CD8-positive, alpha-beta memory T cell (primary cell): ENCODE results near the gene CCDC83. TPM values are rescaled to one million over a fixed set of nuclear protein-coding genes. Genes with fewer than 3 reads are reported as not detected.
"Not testable (repeated sequence)": the region's sequence is repeated elsewhere in the genome, so short reads cannot be mapped to it uniquely, and the experiment has no call there.

Source experiments
- CTCF ChIA-PET: fragments of 350-600 bp; sonication (Branson Sonifier 250); formaldehyde crosslinking; loops from one replicate; lab custom pipeline; 2021; ENCODE audit warnings: antibody characterized with exemption; lab: Charles Lee
- POLR2A ChIA-PET: fragments of 350-600 bp; sonication (Branson Sonifier 250); formaldehyde crosslinking; loops from one replicate; lab custom pipeline; 2021; ENCODE audit warnings: antibody characterized with exemption; lab: Charles Lee
- DNase-seq, 5 donors: peaks; one replicate each; pipeline versions ENCODE4 v3.0.0 to v3.0.0-alpha.2; 2020 to 2022; ENCODE audit warnings: mixed read lengths in 1 of 5
- H3K27ac ChIP-seq: one replicate; pipeline ENCODE4 v1.7.0; 2013; ENCODE audit warnings: low read depth, mild to moderate bottlenecking, low read length, moderate library complexity
- H3K27me3 ChIP-seq: 2 replicates; pipeline ENCODE4 v1.7.0; 2013; ENCODE audit warnings: low read length, mild to moderate bottlenecking; ENCODE audit not compliant: insufficient read depth, poor library complexity, severe bottlenecking
- H3K36me3 ChIP-seq: 2 replicates; pipeline ENCODE4 v1.7.0; 2013; ENCODE audit warnings: mild to moderate bottlenecking, low read length, moderate library complexity; ENCODE audit not compliant: insufficient read depth
- H3K4me1 ChIP-seq: 2 replicates; pipeline ENCODE4 v1.7.0; 2013; ENCODE audit warnings: mild to moderate bottlenecking, low read length, moderate library complexity; ENCODE audit not compliant: insufficient read depth
- H3K4me3 ChIP-seq: 2 replicates; pipeline ENCODE4 v1.7.0; 2013; ENCODE audit warnings: mild to moderate bottlenecking, low read length
- H3K9me3 ChIP-seq: 2 replicates; pipeline ENCODE4 v1.7.0; 2013; ENCODE audit warnings: mild to moderate bottlenecking, low read length
- H3K27ac Mint-ChIP-seq, 8 donors: one replicate each; pipeline ENCODE4 v1.8.0; 2020 to 2021; ENCODE audit warnings: mixed read lengths in 8 of 8, mild to moderate bottlenecking in 6 of 8, inconsistent platforms in 3 of 8, moderate library complexity in 3 of 8
- H3K27me3 Mint-ChIP-seq, 2 donors: one replicate each; pipeline ENCODE4 v1.8.0; 2020 to 2021; ENCODE audit warnings: mixed read lengths in 2 of 2, mild to moderate bottlenecking in 1 of 2, moderate library complexity in 1 of 2
- H3K36me3 Mint-ChIP-seq, 3 donors: one replicate each; pipeline ENCODE4 v1.8.0; 2020 to 2021; ENCODE audit warnings: mixed read lengths in 3 of 3, inconsistent platforms in 1 of 3, mild to moderate bottlenecking in 1 of 3
- H3K4me1 Mint-ChIP-seq, 3 donors: one replicate each; pipeline ENCODE4 v1.8.0; 2020 to 2021; ENCODE audit warnings: mixed read lengths in 3 of 3, inconsistent platforms in 1 of 3, mild to moderate bottlenecking in 1 of 3
- H3K4me3 Mint-ChIP-seq, 7 donors: one replicate each; pipeline ENCODE4 v1.8.0; 2020 to 2021; ENCODE audit warnings: mixed read lengths in 7 of 7, mild to moderate bottlenecking in 6 of 7, moderate library complexity in 4 of 7, inconsistent platforms in 2 of 7
- H3K9me3 Mint-ChIP-seq, 5 donors: one replicate each; pipeline ENCODE4 v1.8.0; 2020 to 2022; ENCODE audit warnings: mixed read lengths in 5 of 5, mild to moderate bottlenecking in 3 of 5, moderate library complexity in 2 of 5, inconsistent platforms in 1 of 5
- polyA plus RNA-seq: library from polyadenylated mRNA; unstranded; fragments of 300-500 nt; fragmentation: Illumina TruSeq; gene quantifications from one replicate; pipeline ENCODE4 v1.2.3, GENCODE V29; 2021
- total RNA-seq, 2 experiments: library from RNA; stranded (reverse); gene quantifications; one replicate each; pipeline ENCODE4 v1.2.3, GENCODE V29; 2021

Gene CCDC83
- total and polyA plus RNA-seq, 3 experiments from 2014 or later, result not detected

DNA sequence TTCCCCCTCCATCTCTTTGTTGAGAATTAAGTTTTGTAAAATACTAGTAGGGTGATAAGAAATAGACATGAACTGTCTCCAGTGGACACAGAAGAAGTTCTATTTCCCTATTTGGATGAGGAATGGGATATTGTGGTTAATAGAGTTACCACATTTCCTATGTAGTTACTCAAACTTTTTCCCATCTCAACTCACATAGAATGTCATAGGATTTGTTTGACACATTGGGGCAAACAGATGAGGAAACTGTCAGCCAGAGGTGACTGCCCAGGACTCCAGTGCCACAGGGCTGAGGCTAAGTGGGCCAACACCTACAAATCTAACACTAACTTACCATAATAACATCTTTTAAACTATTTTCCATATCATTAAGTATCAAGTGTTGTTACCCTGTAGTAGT lies 58.3 kb downstream of the CCDC83 start:
- H3K4me1 Mint-ChIP-seq, result no peaks in the 10 kb centered on the region
- peaks cover 0 to 7% of the 10 kb centered on the region in 2 donors for H3K27me3 Mint-ChIP-seq
- no peaks in the 10 kb centered on the region for H3K9me3 ChIP-seq
- H3K9me3 Mint-ChIP-seq, result peaks cover 0 to 4% (median 0%) of the 10 kb centered on the region in 5 donors
- no peak overlapping the region for H3K4me3 Mint-ChIP-seq
- H3K36me3 ChIP-seq, result no peaks in the 10 kb centered on the region
- H3K36me3 Mint-ChIP-seq, result peaks cover 0 to 4% (median 0%) of the 10 kb centered on the region in 3 donors
- H3K27ac Mint-ChIP-seq, result no peak overlapping the region
- POLR2A ChIA-PET, result no interaction called here
- CTCF ChIA-PET, result no interaction called here
- H3K27ac ChIP-seq, result no peak overlapping the region
- no peak for DNase-seq
- H3K4me3 ChIP-seq, result no peak overlapping the region
- H3K4me1 ChIP-seq, result no peaks in the 10 kb centered on the region
- no peaks in the 10 kb centered on the region for H3K27me3 ChIP-seq

DNA sequence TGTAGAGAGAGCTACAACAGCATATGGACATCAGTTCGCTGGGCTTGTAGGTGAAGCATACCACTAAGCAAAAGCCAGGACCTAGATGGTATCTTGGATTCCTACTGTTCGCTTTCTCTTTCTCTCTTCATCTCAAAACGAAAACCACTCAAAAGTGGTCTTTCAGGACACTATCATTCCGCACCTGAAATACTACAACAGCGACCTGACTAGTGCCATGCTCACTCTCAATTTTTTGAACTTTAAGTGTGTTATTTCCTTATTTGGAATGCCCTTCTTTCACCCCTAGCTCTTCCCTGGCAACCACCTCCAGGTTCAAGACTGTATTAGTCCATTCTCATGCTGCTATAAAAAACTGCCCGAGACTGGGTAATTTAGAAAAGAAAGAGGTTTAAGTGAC lies 59.2 kb downstream of the CCDC83 start:
- no peak overlapping the region for H3K27ac Mint-ChIP-seq
- Histone ChIP-seq H3K9me3 (no peaks in the 10 kb centered on the region), H3K4me1 (no peaks in the 10 kb centered on the region), H3K27ac (no peak overlapping the region), H3K36me3 (no peaks in the 10 kb centered on the region), H3K27me3 (no peaks in the 10 kb centered on the region), H3K4me3 (no peak overlapping the region)
- peaks cover 0 to 4% (median 0%) of the 10 kb centered on the region in 3 donors for H3K36me3 Mint-ChIP-seq
- H3K27me3 Mint-ChIP-seq, result peaks cover 0 to 7% of the 10 kb centered on the region in 2 donors
- H3K4me3 Mint-ChIP-seq, result no peak overlapping the region
- peaks cover 0 to 4% (median 0%) of the 10 kb centered on the region in 5 donors for H3K9me3 Mint-ChIP-seq
- no peak for DNase-seq
- POLR2A ChIA-PET, result no interaction called here
- CTCF ChIA-PET, result no interaction called here
- no peaks in the 10 kb centered on the region for H3K4me1 Mint-ChIP-seq

DNA sequence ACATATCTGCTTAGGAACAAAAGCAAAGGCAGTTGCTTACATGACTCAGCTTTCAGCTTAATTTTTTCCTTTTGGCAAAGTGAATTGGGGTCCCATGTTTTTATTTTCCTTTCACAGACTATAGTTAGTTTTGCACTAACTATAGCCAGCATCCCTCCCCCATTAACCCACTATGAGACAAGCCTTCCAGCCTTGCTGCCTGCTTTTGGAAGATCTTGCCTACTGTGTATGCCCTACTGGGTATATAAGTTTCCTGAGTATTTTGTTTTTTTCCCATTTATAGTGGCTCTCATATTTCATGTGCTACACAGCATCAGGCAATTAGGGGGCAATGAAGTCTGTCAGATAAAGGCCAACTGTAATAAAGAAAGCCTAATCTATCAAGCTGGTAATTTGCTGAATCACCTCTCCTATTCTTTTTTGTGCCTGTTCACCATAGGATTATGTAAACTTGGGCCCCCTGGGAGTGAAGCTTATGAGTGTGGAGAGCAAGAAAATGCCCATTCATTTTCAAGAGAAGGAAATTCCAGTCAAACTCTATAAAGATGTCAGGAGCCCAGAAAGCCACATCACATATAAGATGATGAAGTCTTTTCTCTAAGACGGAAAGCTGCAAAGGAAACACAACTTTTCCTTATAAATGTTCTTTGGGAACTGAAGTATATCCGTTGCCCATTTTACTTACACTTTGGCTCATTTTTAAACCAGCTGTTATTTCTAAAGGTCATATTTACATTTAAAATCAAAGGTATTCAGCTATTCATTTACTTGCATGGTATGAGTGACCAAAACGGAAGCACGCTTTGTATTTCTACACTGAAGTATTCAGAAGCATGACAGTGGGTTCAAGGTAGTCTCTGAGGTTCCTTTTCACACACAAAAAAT lies 64.0 kb downstream of the CCDC83 start:
- Mint-ChIP-seq H3K4me1 (no peaks in the 10 kb centered on the region), H3K27ac (no peak overlapping the region)
- no peaks in the 10 kb centered on the region for H3K27me3 ChIP-seq

DNA sequence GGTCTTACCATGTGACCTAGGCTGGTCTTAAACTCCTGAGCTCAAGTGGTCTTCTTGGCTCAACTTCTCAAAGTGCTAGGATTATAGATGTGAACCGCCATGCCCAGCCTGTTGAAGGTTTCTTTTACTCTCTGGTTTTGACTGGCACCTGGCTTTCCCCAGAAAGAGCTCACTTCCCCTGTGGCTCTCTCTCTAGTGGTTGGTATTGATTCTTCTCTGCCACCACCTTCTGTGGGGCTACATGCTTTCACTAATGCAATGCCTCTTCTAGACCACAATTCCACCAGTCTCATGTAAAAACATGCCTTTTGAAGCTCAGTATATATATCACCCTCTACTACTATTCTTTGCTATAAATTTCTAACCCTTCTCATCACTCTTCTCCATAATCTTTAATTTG lies 67.2 kb downstream of the CCDC83 start:
- H3K4me3 Mint-ChIP-seq, result no peak overlapping the region
- H3K36me3 Mint-ChIP-seq, result peaks cover 0 to 4% (median 0%) of the 10 kb centered on the region in 3 donors
- Histone ChIP-seq H3K27me3 (no peaks in the 10 kb centered on the region), H3K4me1 (no peaks in the 10 kb centered on the region), H3K4me3 (no peak overlapping the region), H3K27ac (no peak overlapping the region), H3K9me3 (no peaks in the 10 kb centered on the region), H3K36me3 (no peaks in the 10 kb centered on the region)
- H3K4me1 Mint-ChIP-seq, result no peaks in the 10 kb centered on the region
- ChIA-PET POLR2A (no interaction called here), CTCF (no interaction called here)
- H3K27ac Mint-ChIP-seq, result no peak overlapping the region
- H3K27me3 Mint-ChIP-seq, result peaks cover 11 to 39% of the 10 kb centered on the region in 2 donors
- no peaks in the 10 kb centered on the region for H3K9me3 Mint-ChIP-seq
- DNase-seq, result no peak

More for the DNA sequence above, 64.0 kb downstream of the CCDC83 start:
- Mint-ChIP-seq H3K27me3 (peaks cover 8 to 25% of the 10 kb centered on the region in 2 donors), H3K4me3 (no peak overlapping the region), H3K9me3 (peaks cover 0 to 4% (median 0%) of the 10 kb centered on the region in 5 donors), H3K36me3 (peaks cover 0 to 8% (median 0%) of the 10 kb centered on the region in 3 donors)
- POLR2A ChIA-PET, result no interaction called here
- Histone ChIP-seq H3K27ac (no peak overlapping the region), H3K4me3 (no peak overlapping the region), H3K4me1 (no peaks in the 10 kb centered on the region), H3K36me3 (no peaks in the 10 kb centered on the region), H3K9me3 (no peaks in the 10 kb centered on the region)
- DNase-seq, result no peak
- CTCF ChIA-PET, result no interaction called here

DNA sequence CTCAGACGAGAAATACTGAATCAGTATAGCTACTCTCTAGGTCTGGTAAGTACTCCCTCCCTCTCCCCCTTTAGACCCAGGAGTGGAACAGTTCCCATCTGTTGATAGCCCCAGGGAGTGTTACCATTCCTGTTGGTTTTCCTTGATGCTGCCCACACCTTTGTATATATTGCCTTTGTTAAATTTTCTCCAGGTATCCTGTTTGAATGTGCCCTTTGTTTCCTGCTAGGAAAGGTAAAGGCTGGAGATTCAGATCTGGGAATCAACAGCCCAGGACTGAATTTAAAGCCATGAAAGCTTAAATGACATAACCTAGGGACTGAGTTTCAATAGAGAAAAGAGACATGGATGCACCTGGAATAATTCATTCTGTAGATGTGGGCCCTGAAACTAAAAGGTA lies 68.3 kb downstream of the CCDC83 start:
- peaks cover 0 to 4% (median 0%) of the 10 kb centered on the region in 3 donors for H3K36me3 Mint-ChIP-seq
- H3K27me3 Mint-ChIP-seq, result peaks cover 16 to 49% of the 10 kb centered on the region in 2 donors
- H3K9me3 Mint-ChIP-seq, result peaks cover 0 to 2% (median 0%) of the 10 kb centered on the region in 5 donors
- DNase-seq, result no peak
- no peaks in the 10 kb centered on the region for H3K27me3 ChIP-seq
- H3K36me3 ChIP-seq, result no peaks in the 10 kb centered on the region
- no peaks in the 10 kb centered on the region for H3K4me1 Mint-ChIP-seq
- no peak overlapping the region for H3K27ac ChIP-seq
- no peak overlapping the region for H3K4me3 Mint-ChIP-seq
- ChIA-PET CTCF (no interaction called here), POLR2A (no interaction called here)
- no peaks in the 10 kb centered on the region for H3K9me3 ChIP-seq
- H3K4me1 ChIP-seq, result no peaks in the 10 kb centered on the region
- no peak overlapping the region for H3K27ac Mint-ChIP-seq
- no peak overlapping the region for H3K4me3 ChIP-seq

DNA sequence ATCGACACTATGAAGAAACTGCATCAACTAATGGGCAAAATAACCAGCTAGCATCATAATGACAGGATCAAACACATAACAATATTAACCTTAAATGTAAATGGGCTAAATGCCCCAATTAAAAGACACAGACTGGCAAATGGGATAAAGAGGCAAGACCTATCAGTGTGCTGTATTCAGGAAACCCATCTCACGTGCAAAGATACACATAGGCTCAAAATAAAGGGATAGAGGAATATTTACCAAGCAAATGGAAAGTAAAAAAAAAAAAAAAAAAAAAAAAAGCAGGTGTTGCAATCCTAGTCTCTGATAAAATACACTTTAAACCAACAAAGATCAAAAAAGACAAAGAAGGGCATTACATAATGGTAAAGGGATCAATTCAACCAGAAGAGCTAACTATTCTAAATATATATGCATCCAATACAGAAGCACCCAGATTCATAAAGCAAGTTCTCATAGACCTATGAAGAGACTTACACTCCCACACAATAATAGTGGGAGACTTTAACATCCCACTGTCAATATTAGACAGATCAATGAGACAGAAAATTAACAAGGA lies 71.6 kb downstream of the CCDC83 start:
- CTCF ChIA-PET, POLR2A ChIA-PET, H3K9me3 ChIP-seq, H3K27ac ChIP-seq, H3K36me3 ChIP-seq, DNase-seq, H3K4me3 ChIP-seq, H3K9me3 Mint-ChIP-seq, H3K4me3 Mint-ChIP-seq, H3K27me3 ChIP-seq, H3K4me1 Mint-ChIP-seq, H3K27ac Mint-ChIP-seq, H3K36me3 Mint-ChIP-seq, H3K4me1 ChIP-seq: not testable (repeated sequence)
- peaks cover 19 to 52% of the 10 kb centered on the region in 2 donors for H3K27me3 Mint-ChIP-seq

DNA sequence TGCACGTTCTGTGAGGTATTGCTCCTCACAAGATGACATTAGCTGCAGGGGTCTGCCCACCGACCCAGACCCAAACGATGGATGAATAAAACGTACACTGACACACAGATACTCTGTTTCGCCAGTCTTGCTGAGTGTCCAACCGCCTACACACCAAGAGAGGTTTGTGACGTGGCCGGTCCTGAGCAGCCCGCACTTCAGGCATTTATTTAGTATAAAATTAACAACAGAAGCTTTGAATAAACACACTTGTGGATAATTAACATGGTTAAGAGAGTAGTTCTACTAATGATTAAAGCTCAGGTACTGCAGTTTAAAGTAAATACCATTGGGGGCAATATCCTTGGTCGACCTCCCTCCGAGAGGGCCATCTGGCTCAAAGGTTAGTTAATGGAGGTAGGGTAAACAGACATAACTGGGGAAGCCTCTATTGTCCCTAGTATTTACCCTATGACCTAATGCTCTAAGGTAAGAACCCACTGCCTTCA lies 75.7 kb downstream of the CCDC83 start:
- no peak overlapping the region for H3K27ac Mint-ChIP-seq

DNA sequence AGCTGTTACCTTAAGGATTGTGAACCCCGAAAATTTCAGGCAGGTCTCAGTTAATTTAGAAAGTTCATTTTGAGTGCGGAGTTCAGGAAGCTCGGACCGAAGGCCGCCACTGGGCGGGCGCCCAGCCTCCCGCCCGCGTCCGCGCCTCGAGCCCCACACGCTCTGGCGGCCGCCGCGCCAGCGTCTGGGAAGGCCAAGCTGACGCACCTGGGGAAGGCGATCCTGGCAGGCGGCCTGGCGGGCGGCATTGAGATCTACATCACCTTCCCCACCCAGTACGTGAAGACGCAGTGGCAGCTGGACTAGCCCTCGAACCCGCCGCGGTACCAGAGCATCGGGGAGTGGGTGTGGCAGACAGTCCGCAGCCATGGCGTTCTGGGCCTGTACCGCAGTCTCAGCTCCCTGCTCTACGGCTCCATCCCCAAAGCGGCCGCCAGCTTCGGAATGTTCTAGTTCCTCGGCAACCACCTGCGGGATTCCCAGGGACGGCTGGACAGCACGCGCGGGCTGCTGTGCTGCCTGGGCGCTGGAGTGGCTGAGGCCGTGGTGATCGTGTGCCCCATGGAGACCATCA lies 79.5 kb downstream of the CCDC83 start:
- Mint-ChIP-seq H3K4me1 (no peaks in the 10 kb centered on the region), H3K36me3 (peaks cover 0 to 3% (median 0%) of the 10 kb centered on the region in 3 donors), H3K27me3 (peaks cover 0 to 10% of the 10 kb centered on the region in 2 donors), H3K9me3 (peaks cover 0 to 2% (median 0%) of the 10 kb centered on the region in 5 donors), H3K27ac (no peak overlapping the region), H3K4me3 (no peak overlapping the region)
- H3K36me3 ChIP-seq, result no peaks in the 10 kb centered on the region
- no peak overlapping the region for H3K27ac ChIP-seq
- ChIA-PET POLR2A (no interaction called here), CTCF (no interaction called here)
- no peaks in the 10 kb centered on the region for H3K4me1 ChIP-seq
- H3K9me3 ChIP-seq, result no peaks in the 10 kb centered on the region
- no peak overlapping the region for H3K4me3 ChIP-seq
- DNase-seq, result no peak
- H3K27me3 ChIP-seq, result no peaks in the 10 kb centered on the region

More for the DNA sequence above, 75.7 kb downstream of the CCDC83 start:
- no peaks in the 10 kb centered on the region for H3K4me1 ChIP-seq
- Mint-ChIP-seq H3K27me3 (peaks cover 10 to 33% of the 10 kb centered on the region in 2 donors), H3K9me3 (peaks cover 0 to 8% (median 0%) of the 10 kb centered on the region in 5 donors), H3K4me1 (no peaks in the 10 kb centered on the region), H3K36me3 (no peaks in the 10 kb centered on the region), H3K4me3 (no peak overlapping the region)
- H3K27me3 ChIP-seq, result no peaks in the 10 kb centered on the region
- H3K36me3 ChIP-seq, result no peaks in the 10 kb centered on the region
- POLR2A ChIA-PET, result no interaction called here
- no peak overlapping the region for H3K27ac ChIP-seq
- CTCF ChIA-PET, result no interaction called here
- DNase-seq, result no peak
- H3K9me3 ChIP-seq, result no peaks in the 10 kb centered on the region
- no peak overlapping the region for H3K4me3 ChIP-seq
